Loucy (cell line): ENCODE data around the gene SLC19A1.

Source experiments
- H2AFZ ChIP-seq: fragments of 200-600 bp; sonication (generic); 2 replicates; pipeline ENCODE4 v1.6.0; 2016; ENCODE audit warnings: antibody characterized with exemption, mild to moderate bottlenecking, low read length, moderate library complexity
- H3F3A ChIP-seq: fragments of 200-600 bp; 2 replicates; pipeline ENCODE4 v1.6.0; 2016; ENCODE audit warnings: antibody characterized with exemption, low read depth, mild to moderate bottlenecking
- H3K27me3 ChIP-seq: fragments of 200-600 bp; sonication (generic); 2 replicates; pipeline ENCODE4 v1.6.1; 2014; ENCODE audit warnings: low read length, mild to moderate bottlenecking; ENCODE audit not compliant: insufficient read depth, poor library complexity, severe bottlenecking
- H3K36me3 ChIP-seq: fragments of 200-600 bp; sonication (generic); 2 replicates; pipeline ENCODE4 v1.6.1; 2016; ENCODE audit warnings: low read length; ENCODE audit not compliant: insufficient read depth
- H3K4me1 ChIP-seq: fragments of 200-600 bp; sonication (generic); 2 replicates; pipeline ENCODE4 v1.5.1; 2014; ENCODE audit warnings: low read length, mild to moderate bottlenecking; ENCODE audit not compliant: insufficient read depth, poor library complexity, severe bottlenecking
- H3K4me2 ChIP-seq: fragments of 200-600 bp; sonication (generic); 2 replicates; pipeline ENCODE4 v1.6.0; 2014; ENCODE audit warnings: antibody characterized with exemption, low read length, low read depth, mild to moderate bottlenecking; ENCODE audit not compliant: poor library complexity, severe bottlenecking
- H3K4me3 ChIP-seq: fragments of 200-600 bp; sonication (generic); 2 replicates; pipeline ENCODE4 v1.5.1; 2014; ENCODE audit warnings: low read length, mild to moderate bottlenecking, mixed read lengths; ENCODE audit not compliant: poor library complexity, severe bottlenecking
- H3K79me2 ChIP-seq: fragments of 200-600 bp; sonication (generic); 2 replicates; pipeline ENCODE4 v1.6.1; 2014; ENCODE audit warnings: low read length; ENCODE audit not compliant: insufficient read depth
- H3K9ac ChIP-seq: fragments of 200-600 bp; sonication (generic); 2 replicates; pipeline ENCODE4 v1.6.0; 2014; ENCODE audit warnings: mild to moderate bottlenecking, low read depth, low read length, moderate library complexity; ENCODE audit not compliant: poor library complexity, severe bottlenecking
- H3K9me2 ChIP-seq: fragments of 200-600 bp; sonication (generic); replicated peaks from 2 replicates; pipeline ENCODE4 v1.6.1; 2016; ENCODE audit warnings: low read depth, low read length, mixed read lengths
- H3K9me3 ChIP-seq: fragments of 200-600 bp; sonication (generic); 2 replicates; pipeline ENCODE4 v1.6.1; 2014; ENCODE audit warnings: mild to moderate bottlenecking, antibody characterized with exemption, low read length, low read depth; ENCODE audit not compliant: insufficient read depth
- H4K20me1 ChIP-seq: fragments of 200-600 bp; sonication (generic); 2 replicates; pipeline ENCODE4 v1.6.0; 2014; ENCODE audit warnings: antibody characterized with exemption, low read length, mild to moderate bottlenecking; ENCODE audit not compliant: insufficient read depth, poor library complexity, severe bottlenecking
- CTCF ChIP-seq: fragments of 200-600 bp; sonication (generic); conservative IDR thresholded peaks from 2 replicates; pipeline ENCODE4 v1.5.1; 2014; ENCODE audit warnings: mild to moderate bottlenecking, antibody characterized with exemption, low read length
- EZH2phosphoT487 ChIP-seq: fragments of 200-600 bp; IDR thresholded peaks from 2 replicates; pipeline ENCODE4 v1.6.1; 2018; ENCODE audit warnings: antibody characterized with exemption, mild to moderate bottlenecking, moderate library complexity, borderline replicate concordance

SLC19A1 gene

GRCh38 chr21:45460611-45461368 is 81.5 kb downstream of the SLC19A1 start:
- Histone ChIP-seq H3K9me2 (no peaks in the 10 kb centered on the region), H3K4me1 (peaks cover 6% of the 10 kb centered on the region), H3K27me3 (no peaks in the 10 kb centered on the region), H3K9ac (no peak overlapping the region), H3K4me3 (no peak overlapping the region), H2AFZ (no peak overlapping the region), H3K36me3 (no peaks in the 10 kb centered on the region), H3K79me2 (no peaks in the 10 kb centered on the region), H3K9me3 (no peaks in the 10 kb centered on the region), H3K4me2 (no peak overlapping the region), H4K20me1 (no peaks in the 10 kb centered on the region), H3F3A (no peaks in the 10 kb centered on the region)
- TF ChIP-seq EZH2phosphoT487 (no peak), CTCF (no peak)

- Histone ChIP-seq H3K9me3 (no peaks in the 10 kb centered on the region), H3F3A (no peaks in the 10 kb centered on the region), H3K4me1 (peaks cover 10% of the 10 kb centered on the region), H3K4me3 (no peak overlapping the region), H3K9me2 (no peaks in the 10 kb centered on the region), H3K4me2 (no peak overlapping the region), H4K20me1 (no peaks in the 10 kb centered on the region), H2AFZ (no peak overlapping the region), H3K9ac (no peak overlapping the region), H3K36me3 (no peaks in the 10 kb centered on the region), H3K27me3 (no peaks in the 10 kb centered on the region), H3K79me2 (no peaks in the 10 kb centered on the region)
- TF ChIP-seq CTCF, result no peak
Observed at GRCh38 chr21:45460011-45460565, 82.2 kb downstream of the SLC19A1 start.

GRCh38 chr21:45459171-45460010 is 82.8 kb downstream of the SLC19A1 start:
- Histone ChIP-seq H3K9me3 (no peaks in the 10 kb centered on the region), H3K79me2 (no peaks in the 10 kb centered on the region), H4K20me1 (no peaks in the 10 kb centered on the region), H3K4me3 (no peak overlapping the region), H3K4me1 (peaks cover 10% of the 10 kb centered on the region), H3K27me3 (no peaks in the 10 kb centered on the region), H3K36me3 (no peaks in the 10 kb centered on the region), H3K9ac (no peak overlapping the region), H3F3A (no peaks in the 10 kb centered on the region), H2AFZ (no peak overlapping the region), H3K9me2 (no peaks in the 10 kb centered on the region), H3K4me2 (no peak overlapping the region)
- no peak for TF ChIP-seq EZH2phosphoT487
- no peak for TF ChIP-seq CTCF
